Lower leg skin (tissue), 4 donors: Measurements from ENCODE around the gene TGFBR3. TPM values are rescaled to one million over a fixed set of nuclear protein-coding genes. Genes with fewer than 3 reads are reported as not detected.

ENCODE experiments used
- DNase-seq, 2 donors: peaks; one replicate each; pipeline ENCODE4 v3.0.0-alpha.2; 2019; ENCODE audit warnings: low spot score in 2 of 2
- H3K4me3 ChIP-seq: fragments of 200-600 bp; sonication (generic); 2 replicates; pipeline ENCODE4 v1.5.1; 2017; ENCODE audit warnings: mild to moderate bottlenecking, low read depth; ENCODE audit not compliant: poor library complexity, severe bottlenecking
- POLR2A ChIP-seq, 2 donors: fragments of 450-650 bp; IDR thresholded peaks; one replicate each; pipeline ENCODE4 v1.6.1; 2016 to 2017; ENCODE audit warnings: antibody characterized with exemption in 2 of 2, mild to moderate bottlenecking in 1 of 2, moderate library complexity in 1 of 2
- WGBS, 2 donors: methylation state at CpG; one replicate each; pipeline ENCODE4 v1.1.5; 2018; 5-methylcytosine and 5-hydroxymethylcytosine counted together
- intact Hi-C: fragments of 100-400 bp; cut with DNase I; formaldehyde crosslinking; loops from one replicate; pipeline ENCODE4 v1.15.0; 2023; ENCODE audit warnings: low total_unique reads
- total RNA-seq, 4 donors: library from RNA; depleted of rRNA; stranded (reverse); fragments of >200 nt; gene quantifications; one replicate each; pipeline ENCODE4 v1.1.0, GENCODE V29; 2016
- TF ChIP-seq, protein P1 (sequence below), 3 donors: fragments of 450-650 bp; IDR thresholded peaks; one replicate each; pipeline ENCODE4 v1.5.1; 2016; ENCODE audit warnings: antibody characterized with exemption in 3 of 3, mild to moderate bottlenecking in 3 of 3, moderate library complexity in 2 of 3

TGFBR3 gene
- total RNA-seq, 4 donors from 2014 or later, result 79.4 to 134 (median 116) TPM

- H3K4me3 ChIP-seq, result no peak overlapping the region
- peak in 1 of 2 donors; percentile 60 for DNase-seq
- intact Hi-C loops, result no loop called here
- TF ChIP-seq POLR2A (IDR thresholded peaks at IDR 0.05), result no peak
- TF ChIP-seq, protein P1, sequence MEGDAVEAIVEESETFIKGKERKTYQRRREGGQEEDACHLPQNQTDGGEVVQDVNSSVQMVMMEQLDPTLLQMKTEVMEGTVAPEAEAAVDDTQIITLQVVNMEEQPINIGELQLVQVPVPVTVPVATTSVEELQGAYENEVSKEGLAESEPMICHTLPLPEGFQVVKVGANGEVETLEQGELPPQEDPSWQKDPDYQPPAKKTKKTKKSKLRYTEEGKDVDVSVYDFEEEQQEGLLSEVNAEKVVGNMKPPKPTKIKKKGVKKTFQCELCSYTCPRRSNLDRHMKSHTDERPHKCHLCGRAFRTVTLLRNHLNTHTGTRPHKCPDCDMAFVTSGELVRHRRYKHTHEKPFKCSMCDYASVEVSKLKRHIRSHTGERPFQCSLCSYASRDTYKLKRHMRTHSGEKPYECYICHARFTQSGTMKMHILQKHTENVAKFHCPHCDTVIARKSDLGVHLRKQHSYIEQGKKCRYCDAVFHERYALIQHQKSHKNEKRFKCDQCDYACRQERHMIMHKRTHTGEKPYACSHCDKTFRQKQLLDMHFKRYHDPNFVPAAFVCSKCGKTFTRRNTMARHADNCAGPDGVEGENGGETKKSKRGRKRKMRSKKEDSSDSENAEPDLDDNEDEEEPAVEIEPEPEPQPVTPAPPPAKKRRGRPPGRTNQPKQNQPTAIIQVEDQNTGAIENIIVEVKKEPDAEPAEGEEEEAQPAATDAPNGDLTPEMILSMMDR (IDR thresholded peaks at IDR 0.05), result no peak
- 85 to 86% methylated on average over 8 of the region's 8 CpGs for WGBS, 2 donors
These were observed 34.0 kb upstream of the TGFBR3 start for GRCh38 chr1:91919962-91920361.

GRCh38 chr1:91916811-91917460, 31.0 kb upstream of the TGFBR3 start:
- TF ChIP-seq, protein P1 (IDR thresholded peaks at IDR 0.05), result no peak
- no peak for TF ChIP-seq POLR2A (IDR thresholded peaks at IDR 0.05)
- peak in 1 of 2 donors; percentile 9 for DNase-seq
- 63 to 75% methylated on average over 5 of the region's 5 CpGs for WGBS, 2 donors
- no peak overlapping the region for H3K4me3 ChIP-seq
- intact Hi-C loops, result no loop called here

DNA sequence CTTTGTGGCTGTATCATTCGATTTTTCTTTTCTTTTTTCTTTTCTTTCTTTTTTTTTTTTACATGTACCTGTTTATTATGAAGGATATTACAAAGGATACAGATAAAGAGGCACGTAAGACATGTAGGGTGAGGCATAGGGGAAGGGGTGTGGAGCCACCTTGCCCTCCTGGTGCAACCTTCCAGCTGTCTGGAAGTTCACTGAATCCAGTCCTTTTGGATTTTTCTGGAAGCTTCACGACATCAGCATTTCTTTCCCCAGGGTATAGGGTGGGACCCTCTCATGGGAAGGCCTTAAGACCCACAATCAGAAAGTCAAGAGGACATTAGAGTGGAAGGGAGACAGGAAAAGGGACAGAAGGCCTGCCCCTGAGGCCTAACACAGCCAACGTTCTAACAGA, 30.1 kb upstream of the TGFBR3 start:
- DNase-seq, result peak in 1 of 2 donors; percentile 25
- WGBS, 2 donors, result 77 to 78% methylated on average over 4 of the region's 4 CpGs
- intact Hi-C loops, result no loop called here
- TF ChIP-seq POLR2A (IDR thresholded peaks at IDR 0.05), result no peak
- TF ChIP-seq, protein P1 (IDR thresholded peaks at IDR 0.05), result no peak
- no peak overlapping the region for H3K4me3 ChIP-seq

GRCh38 chr1:91913018-91913417, 27.1 kb upstream of the TGFBR3 start:
- no peak overlapping the region for H3K4me3 ChIP-seq
- no peak for DNase-seq
- WGBS, 2 donors, result 53 to 58% methylated on average over 3 of the region's 3 CpGs
- TF ChIP-seq, protein P1 (IDR thresholded peaks at IDR 0.05), result no peak
- TF ChIP-seq POLR2A (IDR thresholded peaks at IDR 0.05), result no peak
- intact Hi-C loops, result no loop called here

DNA sequence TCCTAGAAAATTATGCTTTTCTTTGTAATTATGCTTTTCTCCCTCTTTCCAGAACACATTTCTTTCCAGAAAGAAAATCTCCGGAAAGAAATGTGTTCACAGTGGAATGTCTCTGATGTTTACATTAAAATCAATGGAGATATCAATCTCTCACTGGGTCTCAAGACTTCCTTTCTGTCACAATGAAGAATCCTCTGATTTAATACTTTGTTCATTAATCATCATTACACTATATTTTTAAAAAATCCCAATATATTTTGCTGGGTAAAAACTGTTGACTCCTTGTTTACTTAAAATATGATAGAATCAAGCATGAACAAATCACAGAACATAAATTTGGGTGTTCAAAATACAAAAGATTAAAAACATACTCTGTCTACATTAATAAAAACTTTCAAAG, 26.3 kb upstream of the TGFBR3 start:
- no peak overlapping the region for H3K4me3 ChIP-seq
- intact Hi-C loops, result no loop called here
- TF ChIP-seq POLR2A (IDR thresholded peaks at IDR 0.05), result no peak
- TF ChIP-seq, protein P1 (IDR thresholded peaks at IDR 0.05), result no peak
- DNase-seq, result no peak
- 66 to 81% methylated on average over 1 of the region's 1 CpG for WGBS, 2 donors

- TF ChIP-seq POLR2A (IDR thresholded peaks at IDR 0.05), result no peak
- TF ChIP-seq, protein P1 (IDR thresholded peaks at IDR 0.05), result no peak
- DNase-seq, result no peak
- intact Hi-C loops, result no loop called here
- H3K4me3 ChIP-seq, result no peak overlapping the region
These were observed 15.3 kb upstream of the TGFBR3 start for GRCh38 chr1:91901231-91901630.
